ENCODE measurements around the gene DENND2A. TPM values are rescaled to one million over a fixed set of nuclear protein-coding genes. Genes with fewer than 3 reads are reported as not detected.

Gene DENND2A
- total RNA-seq, 1 donor from 2014 or later: 6.3 TPM

Other genes with a start within 250 kb of the DENND2A start
- 73.7 TPM for gene SLC37A3, start 242.3 kb downstream of the DENND2A start, total RNA-seq (ENCODE audit: insufficient read depth, low replicate concordance)
- gene RAB19, start 236.8 kb downstream of the DENND2A start, total RNA-seq (ENCODE audit: insufficient read depth, low replicate concordance): not detected
- 82.8 TPM for gene MKRN1, start 161.3 kb downstream of the DENND2A start, total RNA-seq (ENCODE audit: insufficient read depth, low replicate concordance)
- 11.8 TPM for gene ADCK2, start 32.1 kb upstream of the DENND2A start, total RNA-seq (ENCODE audit: insufficient read depth, low replicate concordance)
- 65.7 TPM for gene NDUFB2, start 55.9 kb upstream of the DENND2A start, total RNA-seq (ENCODE audit: insufficient read depth, low replicate concordance)

All from umbilical cord (tissue), 1 donor.